WTC11 (cell line): ENCODE measurements around the gene PURA. TPM values are rescaled to one million over a fixed set of nuclear protein-coding genes. Genes with fewer than 3 reads are reported as not detected.

ENCODE experiments used
- ATAC-seq: fragments of 200-7000 bp; cut with Tn5 transposase; 2 replicates; pipeline ENCODE4 v1.10.0; 2021; ENCODE audit warnings: mild to moderate bottlenecking, moderate library complexity
- CTCF ChIA-PET: fragments of 300-600 bp; sonication (Branson Sonifier 250); formaldehyde crosslinking; loops from one replicate; lab custom pipeline; 2021; ENCODE audit warnings: antibody characterized with exemption; lab: Charles Lee
- POLR2A ChIA-PET: fragments of 350-600 bp; sonication (Branson Sonifier 250); formaldehyde crosslinking; loops from one replicate; lab custom pipeline; 2021; ENCODE audit warnings: antibody characterized with exemption; lab: Charles Lee
- DNase-seq: peaks from one replicate; pipeline ENCODE4 v3.0.0; 2021; ENCODE audit warnings: low spot score
- H3K27ac Mint-ChIP-seq: 2 replicates; pipeline ENCODE4 v1.8.0; 2021; ENCODE audit warnings: mixed read lengths
- H3K27me3 Mint-ChIP-seq: 2 replicates; pipeline ENCODE4 v1.8.0; 2021; ENCODE audit warnings: low read depth, mild to moderate bottlenecking, moderate library complexity, mixed read lengths
- H3K36me3 Mint-ChIP-seq: 2 replicates; pipeline ENCODE4 v1.8.0; 2021; ENCODE audit warnings: mixed read lengths
- H3K4me1 Mint-ChIP-seq: 2 replicates; pipeline ENCODE4 v1.8.0; 2022; ENCODE audit warnings: mixed read lengths
- H3K4me3 Mint-ChIP-seq: 2 replicates; pipeline ENCODE4 v1.8.0; 2021; ENCODE audit warnings: mild to moderate bottlenecking, moderate library complexity, mixed read lengths
- H3K9me3 Mint-ChIP-seq: 2 replicates; pipeline ENCODE4 v1.8.0; 2021; ENCODE audit warnings: mixed read lengths
- ATF1 ChIP-seq: sonication (generic); formaldehyde crosslinking; IDR thresholded peaks from 2 replicates; pipeline ENCODE4 v1.8.1; 2023; ENCODE audit warnings: mild to moderate bottlenecking, moderate library complexity, missing genetic modification reagents
- CREB1 ChIP-seq: sonication (generic); formaldehyde crosslinking; IDR thresholded peaks from 2 replicates; pipeline ENCODE4 v1.8.0; 2023; ENCODE audit warnings: mild to moderate bottlenecking, missing genetic modification reagents
- GABPB1 ChIP-seq: sonication (generic); formaldehyde crosslinking; IDR thresholded peaks from 2 replicates; pipeline ENCODE4 v1.8.1; 2023; ENCODE audit warnings: mild to moderate bottlenecking, missing genetic modification reagents
- NFATC4 ChIP-seq: fragments of 250-450 bp; sonication (Bioruptor Pico); IDR thresholded peaks from 2 replicates; pipeline ENCODE4 v1.9.0; 2021; ENCODE audit warnings: mild to moderate bottlenecking
- OVOL2 ChIP-seq: fragments of 250-450 bp; sonication (Bioruptor Pico); IDR thresholded peaks from 2 replicates; pipeline ENCODE4 v1.9.0; 2021; ENCODE audit warnings: mild to moderate bottlenecking, borderline replicate concordance
- RORB ChIP-seq: fragments of 250-450 bp; sonication (Bioruptor Pico); IDR thresholded peaks from 2 replicates; pipeline ENCODE4 v1.9.0; 2021; ENCODE audit warnings: mild to moderate bottlenecking
- SMAD4 ChIP-seq: sonication (generic); formaldehyde crosslinking; IDR thresholded peaks from 2 replicates; pipeline ENCODE4 v1.8.0; 2022; ENCODE audit warnings: mild to moderate bottlenecking, missing genetic modification reagents
- SOX15 ChIP-seq: fragments of 250-450 bp; sonication (Bioruptor Pico); IDR thresholded peaks from 2 replicates; pipeline ENCODE4 v1.9.0; 2021; ENCODE audit warnings: mild to moderate bottlenecking
- TEAD4 ChIP-seq: sonication (generic); formaldehyde crosslinking; IDR thresholded peaks from 2 replicates; pipeline ENCODE4 v1.8.0; 2022; ENCODE audit warnings: mild to moderate bottlenecking, missing genetic modification reagents
- TP53 ChIP-seq: sonication (generic); formaldehyde crosslinking; IDR thresholded peaks from 2 replicates; pipeline ENCODE4 v1.8.1; 2023; ENCODE audit warnings: mild to moderate bottlenecking, missing genetic modification reagents
- ZNF138 ChIP-seq: sonication (generic); formaldehyde crosslinking; conservative IDR thresholded peaks from 2 replicates; pipeline ENCODE4 v1.8.1; 2022; ENCODE audit warnings: mild to moderate bottlenecking, moderate library complexity, missing genetic modification reagents
- ZNF416 ChIP-seq: fragments of 250-450 bp; sonication (Bioruptor Pico); IDR thresholded peaks from 2 replicates; pipeline ENCODE4 v1.9.0; 2021; ENCODE audit warnings: mild to moderate bottlenecking, inconsistent platforms
- ZNF532 ChIP-seq: fragments of 250-450 bp; sonication (Bioruptor Pico); IDR thresholded peaks from 2 replicates; pipeline ENCODE4 v1.9.0; 2021; ENCODE audit warnings: mild to moderate bottlenecking, borderline replicate concordance
- ZNF671 ChIP-seq: fragments of 250-450 bp; sonication (Bioruptor Pico); IDR thresholded peaks from 2 replicates; pipeline ENCODE4 v1.8.0; 2021; ENCODE audit warnings: mild to moderate bottlenecking
- ZSCAN18 ChIP-seq: fragments of 250-450 bp; sonication (Bioruptor Pico); IDR thresholded peaks from 2 replicates; pipeline ENCODE4 v2.1.2; 2022; ENCODE audit warnings: mild to moderate bottlenecking, moderate library complexity
- total RNA-seq: library from RNA; stranded (reverse); gene quantifications from 3 replicates; pipeline ENCODE4 v1.2.3, GENCODE V29; 2021
- TF ChIP-seq, protein P1 (sequence below): fragments of 250-450 bp; sonication (Bioruptor Pico); IDR thresholded peaks from 2 replicates; pipeline ENCODE4 v1.9.0; 2021; ENCODE audit warnings: mild to moderate bottlenecking

Gene PURA
- total RNA-seq, 1 experiment from 2014 or later: 9.0 TPM

DNA sequence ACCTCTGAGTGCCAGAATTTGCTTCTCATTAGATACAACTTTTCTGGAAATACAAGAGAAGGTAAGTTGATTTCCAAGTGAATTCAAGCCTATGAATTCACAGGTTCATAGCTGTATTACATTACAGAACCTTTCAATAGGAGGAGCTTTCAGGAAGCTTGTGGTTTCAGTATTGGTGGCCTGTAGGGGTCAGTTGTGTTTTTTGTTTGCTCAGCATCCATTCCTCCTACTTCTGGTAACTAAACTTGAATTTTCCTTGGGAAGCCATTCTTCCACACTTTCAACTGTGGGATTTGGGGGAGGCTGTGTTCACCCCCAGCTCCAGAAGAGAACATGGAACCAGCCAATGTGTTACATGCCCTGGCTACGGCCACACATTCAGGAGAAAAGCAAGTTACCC lies 55.5 kb downstream of the PURA start:
- Mint-ChIP-seq H3K4me3 (no peak overlapping the region), H3K4me1 (peaks cover 18% of the 10 kb centered on the region), H3K27me3 (peaks cover 19% of the 10 kb centered on the region), H3K27ac (no peak overlapping the region), H3K9me3 (no peaks in the 10 kb centered on the region), H3K36me3 (no peaks in the 10 kb centered on the region)
- CTCF ChIA-PET: interaction anchor here (0.6 to 2.5 kb wide), 23 partner anchors 9 to 208 kb away, joined by 3 to 20 read pairs (median 4); partner anchors contain the start of genes HBEGF and NRG2
- TF ChIP-seq ZNF416 (CRISPR knock-in tag) (no peak), ZNF532 (no peak), OVOL2 (no peak), ZNF671 (no peak), ZNF138 (CRISPR knock-in tag) (no peak), ATF1 (CRISPR knock-in tag) (no peak), TEAD4 (CRISPR knock-in tag) (no peak), SMAD4 (CRISPR knock-in tag) (no peak), RORB (CRISPR knock-in tag) (no peak), TP53 (CRISPR knock-in tag) (no peak)
- TF ChIP-seq, protein P1, sequence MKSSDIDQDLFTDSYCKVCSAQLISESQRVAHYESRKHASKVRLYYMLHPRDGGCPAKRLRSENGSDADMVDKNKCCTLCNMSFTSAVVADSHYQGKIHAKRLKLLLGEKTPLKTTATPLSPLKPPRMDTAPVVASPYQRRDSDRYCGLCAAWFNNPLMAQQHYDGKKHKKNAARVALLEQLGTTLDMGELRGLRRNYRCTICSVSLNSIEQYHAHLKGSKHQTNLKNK (CRISPR knock-in tag): no peak
- POLR2A ChIA-PET: no interaction called here
- DNase-seq (no peak), ATAC-seq (peak; percentile 74)

GRCh38 chr5:140172483-140172882 lies 58.6 kb downstream of the PURA start:
- H3K27me3 Mint-ChIP-seq: peaks cover 11% of the 10 kb centered on the region; the same call in 1 of the 2 replicates
- peaks cover 14% of the 10 kb centered on the region for H3K4me1 Mint-ChIP-seq
- no peaks in the 10 kb centered on the region for H3K36me3 Mint-ChIP-seq
- peak; percentile 62 for TF ChIP-seq GABPB1 (CRISPR knock-in tag)
- no peak for TF ChIP-seq OVOL2
- ChIA-PET POLR2A (no interaction called here), CTCF (no interaction called here)
- no peak overlapping the region for H3K27ac Mint-ChIP-seq
- H3K4me3 Mint-ChIP-seq: no peak overlapping the region
- ATAC-seq: no peak
- no peaks in the 10 kb centered on the region for H3K9me3 Mint-ChIP-seq
- DNase-seq: no peak

- POLR2A ChIA-PET: no interaction called here
These were observed 60.1 kb downstream of the PURA start for GRCh38 chr5:140174014-140174413.

More at GRCh38 chr5:140174014-140174413, 60.1 kb downstream of the PURA start:
- DNase-seq: no peak
- Mint-ChIP-seq H3K36me3 (no peaks in the 10 kb centered on the region), H3K4me3 (peak overlapping the region; percentile 87), H3K9me3 (no peaks in the 10 kb centered on the region), H3K27me3 (peaks cover 11% of the 10 kb centered on the region; the same call in 1 of the 2 replicates), H3K4me1 (peaks cover 11% of the 10 kb centered on the region), H3K27ac (peak overlapping the region; percentile 31; the same call in 1 of the 2 replicates)
- CTCF ChIA-PET: interaction anchor here (0.8 to 3.0 kb wide), 12 partner anchors 9 to 178 kb away, joined by 3 to 13 read pairs (median 4); partner anchors contain the start of gene HBEGF
- no peak for ATAC-seq
- TF ChIP-seq NFATC4 (CRISPR knock-in tag) (no peak), CREB1 (CRISPR knock-in tag) (no peak), ZSCAN18 (no peak), ATF1 (CRISPR knock-in tag) (no peak), SOX15 (no peak)
